Measurements from ENCODE around the gene CRELD1.
"Not testable (repeated sequence)": the region's sequence is repeated elsewhere in the genome, so short reads cannot be mapped to it uniquely, and the experiment has no call there.

Gene CRELD1, protein sequence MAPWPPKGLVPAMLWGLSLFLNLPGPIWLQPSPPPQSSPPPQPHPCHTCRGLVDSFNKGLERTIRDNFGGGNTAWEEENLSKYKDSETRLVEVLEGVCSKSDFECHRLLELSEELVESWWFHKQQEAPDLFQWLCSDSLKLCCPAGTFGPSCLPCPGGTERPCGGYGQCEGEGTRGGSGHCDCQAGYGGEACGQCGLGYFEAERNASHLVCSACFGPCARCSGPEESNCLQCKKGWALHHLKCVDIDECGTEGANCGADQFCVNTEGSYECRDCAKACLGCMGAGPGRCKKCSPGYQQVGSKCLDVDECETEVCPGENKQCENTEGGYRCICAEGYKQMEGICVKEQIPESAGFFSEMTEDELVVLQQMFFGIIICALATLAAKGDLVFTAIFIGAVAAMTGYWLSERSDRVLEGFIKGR

DNA sequence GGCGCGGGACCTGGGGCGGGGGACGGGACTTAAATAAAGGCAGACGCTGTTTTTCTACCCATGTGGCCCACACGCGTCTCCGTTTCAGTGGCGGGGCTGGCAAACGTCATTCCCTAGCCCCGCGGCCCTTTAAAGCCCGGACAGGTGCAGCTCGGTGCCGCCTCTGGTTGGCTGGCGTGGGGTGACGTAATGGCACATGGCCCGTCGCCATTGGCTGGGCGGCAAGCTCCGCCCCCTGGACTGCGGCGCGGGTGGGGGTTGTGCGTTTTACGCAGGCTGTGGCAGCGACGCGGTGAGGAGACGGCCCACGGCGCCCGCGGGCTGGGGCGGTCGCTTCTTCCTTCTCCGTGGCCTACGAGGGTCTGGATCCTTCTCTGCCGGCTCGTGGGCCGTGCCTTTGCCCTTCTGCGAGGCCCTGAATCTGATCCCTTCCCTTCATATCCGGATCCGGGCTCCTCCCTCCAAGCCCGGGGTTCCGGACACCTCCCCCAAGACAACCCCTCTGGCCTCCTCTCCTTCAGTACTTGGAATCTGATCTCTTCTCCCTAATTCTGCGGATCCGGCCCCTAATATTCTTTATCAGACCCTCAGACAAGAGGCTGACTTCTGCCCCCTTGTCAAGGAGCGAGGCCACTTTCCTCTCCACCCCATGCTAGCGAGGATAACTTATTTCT, at the start of gene CRELD1:
TSS of gene CRELD1 (plus strand) at position 274 of the 674 bp plus-strand sequence. CDS start 605 bp downstream, outside the sequence.
- peak; percentile 94 for DNase-seq

DNA sequence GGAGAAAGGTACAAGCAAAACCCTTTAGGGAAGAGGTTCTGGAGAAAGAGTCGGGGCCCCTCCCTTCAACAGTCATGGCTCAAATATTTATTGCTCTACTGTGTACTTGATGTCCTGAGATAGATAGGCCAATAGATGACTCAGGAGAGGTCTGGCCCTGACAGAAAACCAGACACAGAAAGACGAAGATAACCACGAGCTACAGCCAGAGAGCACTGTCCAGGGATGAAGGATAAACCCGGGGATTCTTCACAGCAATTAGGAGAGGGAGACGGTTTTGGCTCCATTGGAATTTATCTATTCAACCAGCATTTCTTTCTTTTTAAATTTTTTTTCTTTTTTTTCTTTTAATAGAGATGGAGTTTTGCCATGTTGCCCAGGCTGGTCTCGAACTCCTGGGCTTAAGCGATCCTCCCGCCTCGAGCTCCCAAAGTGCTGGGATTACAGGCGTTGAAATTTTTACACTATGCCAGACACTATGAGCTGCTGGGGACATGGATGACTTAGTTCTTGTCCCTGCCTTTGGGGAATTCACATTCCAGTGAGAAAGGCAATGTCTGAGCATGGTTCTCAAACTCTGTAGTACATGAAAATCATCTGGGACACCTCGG, 49.0 kb upstream of the CRELD1 start:
- DNase-seq: no peak

DNA sequence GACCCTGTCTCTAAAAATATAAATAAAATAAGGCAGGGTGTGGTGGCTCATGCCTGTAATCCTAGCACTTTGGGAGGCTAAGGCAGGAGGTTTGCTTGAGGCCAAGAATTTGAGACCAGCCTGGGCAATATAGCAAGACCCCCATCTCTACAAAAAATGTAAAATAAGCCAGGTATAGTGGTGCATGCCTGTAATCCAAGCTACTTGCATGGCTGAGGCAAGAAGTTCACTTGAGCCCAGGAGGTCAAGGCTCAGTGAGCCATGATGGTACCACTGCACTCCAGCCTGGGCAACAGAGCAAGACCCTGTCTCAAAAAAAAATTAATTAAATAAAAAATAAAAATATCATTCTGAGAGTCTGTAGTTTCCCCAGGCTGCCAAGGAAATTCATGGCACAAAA, 47.3 kb upstream of the CRELD1 start:
- no peak for DNase-seq

DNA sequence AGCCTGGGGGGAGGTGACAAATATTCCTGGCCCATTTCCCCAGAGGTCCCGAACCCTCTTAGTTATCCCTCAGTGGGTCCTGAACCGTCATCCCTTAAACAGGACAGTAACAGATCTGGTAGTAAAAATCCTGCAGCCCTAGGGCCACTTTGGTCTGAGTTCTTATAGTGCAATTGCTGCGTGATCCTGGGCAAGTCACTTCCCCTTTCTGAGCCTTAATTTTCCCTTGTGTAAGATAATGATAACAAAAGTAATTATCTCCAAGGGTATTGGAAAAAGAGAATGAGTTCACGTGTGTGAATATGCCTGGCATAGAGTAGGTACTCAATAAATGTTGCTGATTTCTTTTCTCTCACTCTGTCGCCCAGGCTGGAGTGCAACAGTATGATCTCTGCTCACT, 46.2 kb upstream of the CRELD1 start:
- no peak for DNase-seq

DNA sequence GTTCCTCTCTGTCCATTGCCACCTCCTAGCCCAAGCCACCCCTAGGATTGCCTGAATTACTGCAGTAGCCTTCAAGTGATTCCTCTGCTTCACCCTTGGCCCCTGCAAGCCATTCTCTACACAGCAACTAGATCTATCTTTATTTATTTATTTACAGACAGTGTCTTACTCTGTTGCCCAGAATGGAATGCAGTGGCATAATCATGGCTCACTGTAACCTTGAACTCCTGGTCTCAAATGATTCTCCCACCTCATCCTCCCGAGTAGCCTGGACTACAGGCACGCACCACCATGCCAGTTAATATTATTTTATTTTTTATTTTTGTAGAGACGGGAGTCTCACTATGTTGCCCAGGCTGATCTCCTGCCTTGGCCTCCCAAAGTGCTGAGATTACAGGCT, 45.1 kb upstream of the CRELD1 start:
- no peak for DNase-seq

DNA sequence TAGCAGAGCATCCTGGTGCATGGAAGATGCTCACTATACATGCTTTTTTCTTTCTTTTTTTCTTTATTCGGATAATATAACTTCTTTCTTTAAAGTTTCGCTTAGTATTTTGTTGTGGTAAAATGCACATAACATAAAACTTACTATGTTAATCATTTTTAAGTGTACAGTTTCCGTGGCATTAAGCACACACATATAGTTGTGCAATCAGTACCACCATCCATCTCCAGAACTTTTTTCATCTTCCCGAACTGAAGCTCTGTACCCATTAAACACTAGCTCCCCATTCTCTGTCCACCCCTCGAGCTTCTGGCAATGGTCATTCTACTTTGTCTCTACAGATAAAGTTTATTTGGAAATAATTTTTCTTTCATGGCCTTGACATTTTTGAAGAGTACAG, 44.2 kb upstream of the CRELD1 start:
- no peak for DNase-seq

DNA sequence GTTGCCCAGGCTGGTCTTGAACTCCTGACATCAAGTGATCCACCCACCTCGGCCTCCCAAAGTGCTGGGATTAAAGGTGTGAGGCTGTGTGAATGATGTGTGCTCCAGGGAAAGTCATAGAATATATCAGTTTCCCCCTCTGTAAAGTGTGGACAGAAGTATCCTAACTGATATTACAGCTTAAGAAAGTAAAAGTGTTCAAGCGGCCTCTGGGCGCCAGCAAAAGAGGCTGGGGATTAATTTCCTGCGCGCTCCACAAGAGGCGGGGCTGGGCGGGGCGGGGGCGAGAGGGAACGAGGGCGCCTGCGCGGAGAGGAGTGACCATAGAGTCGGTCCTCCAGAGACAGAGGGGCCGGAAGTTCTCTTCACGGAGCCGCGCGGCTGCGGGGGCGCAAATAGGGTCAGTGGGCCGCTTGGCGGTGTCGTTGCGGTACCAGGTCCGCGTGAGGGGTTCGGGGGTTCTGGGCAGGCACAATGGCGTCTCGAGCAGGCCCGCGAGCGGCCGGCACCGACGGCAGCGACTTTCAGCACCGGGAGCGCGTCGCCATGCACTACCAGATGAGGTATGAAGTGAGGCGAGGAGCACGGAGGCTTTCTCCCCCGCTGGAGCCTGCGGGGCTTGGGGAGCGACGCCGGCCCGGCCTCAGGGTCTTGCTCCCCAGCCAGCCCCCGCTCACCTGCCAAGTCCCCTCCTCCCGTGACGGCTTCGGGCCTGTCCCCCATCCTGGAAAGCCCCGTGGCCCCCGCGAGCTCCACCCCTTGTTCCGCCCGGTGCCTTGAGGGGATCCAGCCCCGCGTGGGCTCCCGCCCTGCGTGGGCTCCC, 43.2 kb upstream of the CRELD1 start, which contains the start of gene JAGN1:
TSS of gene JAGN1 (plus strand) at position 362 of the 823 bp plus-strand sequence. CDS start at position 475, 113 bp downstream.
- DNase-seq: peak; percentile 87

DNA sequence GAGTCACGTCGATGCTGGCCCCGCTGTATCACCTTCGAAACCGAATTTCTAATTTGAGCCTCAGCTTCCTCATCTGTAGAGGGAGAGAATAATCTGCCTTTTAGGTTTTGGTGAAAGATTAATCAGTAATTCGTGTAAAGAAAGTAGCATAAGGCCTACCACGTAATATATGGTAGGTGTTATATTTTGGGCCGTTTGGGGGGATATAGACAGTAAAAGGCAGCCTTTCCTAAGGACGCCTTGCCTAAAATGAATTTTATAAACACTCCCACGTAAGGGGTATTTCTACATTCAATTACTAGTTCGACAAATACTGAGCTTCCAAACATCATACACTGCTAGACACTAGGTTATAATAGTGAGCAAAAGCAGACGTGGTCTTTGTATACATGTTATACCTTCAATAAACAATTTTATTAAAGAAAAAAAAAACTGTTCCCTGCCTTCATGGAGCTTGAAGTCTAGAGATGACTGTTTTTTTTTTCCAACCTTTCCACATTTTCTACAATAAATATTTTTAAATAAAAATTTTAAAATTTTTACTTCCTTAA, 42.5 kb upstream of the CRELD1 start:
- DNase-seq: no peak

DNA sequence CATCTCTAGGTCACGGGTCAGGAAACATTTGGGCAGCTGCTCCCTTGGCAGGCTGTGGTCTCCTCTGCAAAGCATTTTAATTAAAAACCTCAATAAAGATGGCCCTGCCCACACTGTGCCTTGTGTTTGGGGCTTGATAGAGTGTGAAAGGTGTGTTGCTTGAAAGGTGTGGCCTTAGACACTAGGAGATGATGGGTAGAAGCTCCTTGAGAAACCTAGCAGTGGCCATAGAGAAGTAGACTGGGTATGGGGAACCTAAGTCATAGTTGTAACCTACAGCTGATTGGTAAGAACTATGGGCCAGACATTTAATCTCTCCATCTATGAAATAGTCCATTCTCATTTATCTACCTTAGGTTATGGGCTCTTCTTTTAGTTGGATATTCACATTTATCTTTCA, 39.9 kb upstream of the CRELD1 start:
- no peak for DNase-seq

DNA sequence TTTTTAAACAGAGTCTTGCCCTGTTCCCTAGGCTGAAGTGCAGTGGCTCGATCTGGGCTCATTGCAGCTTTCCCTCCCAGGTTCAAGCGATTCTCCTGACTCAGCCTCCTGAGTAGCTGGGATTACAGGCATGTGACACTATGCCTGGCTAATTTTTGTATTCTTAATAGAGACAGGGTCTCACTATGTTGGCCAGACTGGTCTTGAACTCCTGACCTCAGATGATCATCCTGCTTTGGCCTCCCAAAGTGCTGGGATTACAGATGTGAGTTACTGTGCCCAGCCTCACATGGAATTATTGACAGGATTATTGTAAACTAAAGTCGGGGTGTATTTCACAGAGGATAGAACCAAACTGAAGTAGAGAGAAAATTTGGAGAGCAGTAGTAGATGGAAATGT, 37.9 kb upstream of the CRELD1 start:
- DNase-seq: not testable (repeated sequence)

DNA sequence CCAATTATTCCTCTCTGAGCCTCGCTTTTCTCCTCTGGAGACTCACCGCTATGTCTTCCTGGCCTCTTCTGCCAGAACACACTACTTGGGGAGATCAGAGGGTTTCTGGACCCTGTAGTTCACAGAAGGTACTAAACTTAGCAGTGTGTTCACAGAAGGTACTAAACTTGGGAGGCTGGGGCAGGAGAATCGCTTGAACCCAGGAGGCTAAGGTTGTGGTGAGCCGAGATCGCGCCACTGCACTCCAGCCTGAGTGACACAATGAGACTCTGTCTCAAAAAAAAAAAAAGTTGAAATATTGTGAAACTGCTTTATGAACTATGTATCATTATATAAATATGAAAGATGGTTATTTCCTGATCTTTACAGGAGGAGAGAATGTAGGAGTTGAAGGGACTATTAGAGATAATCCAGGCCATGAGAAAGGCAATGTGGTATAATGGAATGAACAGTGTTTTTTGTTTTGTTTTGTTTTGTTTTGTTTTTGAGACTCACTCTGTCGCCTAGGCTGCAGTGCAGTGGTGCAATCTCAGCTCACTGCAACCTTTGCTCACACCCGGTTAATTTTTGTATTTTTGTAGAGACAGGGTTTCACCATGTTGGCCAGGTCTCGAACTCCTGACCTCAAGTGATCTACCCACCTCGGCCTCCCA, 36.8 kb upstream of the CRELD1 start:
- not testable (repeated sequence) for DNase-seq

DNA sequence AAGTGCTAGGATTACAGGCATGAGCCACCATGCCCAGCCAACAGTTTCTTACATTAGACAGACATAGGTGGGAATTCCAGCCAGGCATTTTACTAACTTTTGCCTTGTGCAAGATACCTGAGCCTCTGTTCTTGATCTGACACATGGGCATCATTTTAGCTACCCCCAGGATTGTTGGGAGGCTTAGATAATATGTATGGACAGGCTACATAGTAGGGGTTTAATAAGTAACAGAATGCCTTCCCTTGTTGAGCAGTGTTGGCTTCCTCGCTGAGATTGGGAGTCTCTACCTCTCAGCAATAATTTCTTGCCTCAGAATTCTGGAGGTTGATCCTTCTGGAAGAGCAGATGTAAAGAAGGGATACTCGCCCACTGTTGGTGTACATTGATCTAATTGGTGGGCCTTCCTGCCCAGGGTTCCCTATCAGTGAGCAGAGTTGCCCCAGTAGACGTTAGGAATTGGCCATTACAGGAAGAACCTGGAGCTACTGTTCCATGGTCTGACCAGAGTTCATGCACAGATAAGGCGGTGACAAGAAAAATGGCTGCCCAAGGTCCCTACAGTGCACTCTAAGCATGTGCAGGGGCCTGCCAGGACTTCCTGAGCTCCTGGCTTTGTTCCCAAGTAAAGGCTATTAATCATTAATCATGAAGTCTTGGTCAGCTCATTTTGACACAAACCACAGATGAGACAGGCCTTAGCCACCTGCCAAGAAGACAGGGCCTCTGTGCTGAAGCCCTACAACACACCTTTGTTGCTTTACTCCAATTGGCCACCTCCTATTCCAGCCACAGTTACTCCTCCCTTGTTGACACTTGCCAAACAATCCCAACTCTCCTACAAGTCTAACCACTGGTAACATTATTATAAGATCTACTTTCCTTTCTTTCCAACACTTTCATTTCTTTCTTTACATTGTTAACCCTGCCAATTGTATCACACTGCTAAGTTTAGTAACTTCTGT, 35.9 kb upstream of the CRELD1 start:
- DNase-seq: peak; percentile 52

DNA sequence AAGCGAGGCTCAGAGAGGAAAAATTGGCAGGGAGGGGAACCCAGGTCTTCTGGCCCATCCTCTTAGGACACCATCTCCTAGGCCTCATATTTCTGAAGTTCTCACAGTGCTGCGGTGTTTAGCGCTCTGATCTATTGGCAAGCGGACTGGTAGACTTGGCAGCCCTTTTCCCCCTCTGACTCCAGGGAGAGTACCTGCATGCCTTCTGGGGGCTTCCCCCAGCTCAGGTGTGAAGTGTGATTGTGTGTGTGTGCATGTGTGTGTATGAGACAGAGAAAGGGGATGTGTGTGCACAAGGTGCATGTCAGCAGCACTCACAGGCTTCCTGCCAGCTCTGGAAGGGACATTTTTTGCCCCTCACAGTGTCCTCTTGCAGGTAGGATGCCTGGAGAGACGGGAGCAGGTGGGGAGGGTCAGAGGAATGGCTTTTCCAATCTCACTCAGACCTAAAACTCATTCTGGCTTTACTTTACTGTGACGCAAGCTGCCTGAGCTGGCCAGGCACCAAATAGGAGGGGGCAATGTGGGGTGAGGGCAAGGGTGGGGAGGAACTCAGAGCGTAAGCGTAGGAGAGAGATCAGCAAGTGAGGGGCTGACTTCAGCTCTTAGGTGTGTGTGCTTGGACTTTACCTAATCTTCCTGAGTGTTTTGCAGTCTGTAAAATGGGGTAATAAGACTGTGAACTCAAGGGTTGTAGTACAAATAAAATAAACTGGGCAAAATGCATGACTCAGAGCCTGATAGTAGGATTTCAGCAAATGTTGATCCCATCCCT, 35.0 kb upstream of the CRELD1 start:
- DNase-seq: no peak

DNA sequence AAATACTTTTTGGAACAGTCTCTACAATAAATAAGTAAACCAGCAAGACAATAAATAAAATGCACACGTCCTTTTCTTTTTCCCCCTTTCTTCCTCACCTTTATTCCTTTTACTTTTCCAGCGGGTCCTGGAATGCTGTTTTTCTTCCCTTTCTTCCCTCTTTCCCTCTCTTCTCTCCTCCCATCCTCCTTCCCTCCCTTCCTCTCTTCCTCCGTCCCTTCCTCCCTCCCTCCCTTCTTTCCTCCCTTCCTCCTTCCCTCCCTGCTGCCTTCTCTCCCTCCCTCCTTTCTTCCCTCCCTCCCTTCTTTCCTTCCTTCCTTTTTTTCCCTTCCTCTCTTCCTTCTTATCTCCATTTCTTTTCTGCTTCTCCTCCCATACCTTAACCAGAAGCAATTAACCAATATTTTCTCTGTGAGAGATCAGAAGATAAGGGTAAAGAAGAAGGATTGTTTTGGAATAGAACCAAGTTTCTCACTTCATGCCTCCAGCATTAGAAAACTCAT, 34.3 kb upstream of the CRELD1 start:
- DNase-seq: no peak

DNA sequence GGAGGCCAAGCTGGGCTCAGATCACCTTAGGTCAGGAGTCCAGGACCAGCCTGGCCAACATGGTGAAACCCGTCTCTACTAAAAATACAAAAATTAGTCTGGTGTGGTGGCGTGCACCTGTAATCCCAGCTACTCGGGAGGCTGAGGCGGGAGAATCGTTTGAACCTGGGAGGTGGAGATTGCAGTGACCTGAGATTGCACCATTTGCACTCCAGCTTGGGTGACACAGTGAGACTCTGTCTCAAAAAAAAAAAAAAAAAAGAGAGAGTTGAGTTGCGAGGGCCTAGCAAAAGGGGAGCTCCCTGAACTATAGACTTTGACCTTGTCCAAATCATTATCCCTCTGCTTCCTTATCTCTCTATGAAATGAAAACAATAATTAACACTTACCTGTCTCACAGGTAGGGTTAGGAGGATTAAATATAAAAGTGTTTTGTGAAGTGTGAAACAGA, 32.6 kb upstream of the CRELD1 start:
- DNase-seq: not testable (repeated sequence)

DNA sequence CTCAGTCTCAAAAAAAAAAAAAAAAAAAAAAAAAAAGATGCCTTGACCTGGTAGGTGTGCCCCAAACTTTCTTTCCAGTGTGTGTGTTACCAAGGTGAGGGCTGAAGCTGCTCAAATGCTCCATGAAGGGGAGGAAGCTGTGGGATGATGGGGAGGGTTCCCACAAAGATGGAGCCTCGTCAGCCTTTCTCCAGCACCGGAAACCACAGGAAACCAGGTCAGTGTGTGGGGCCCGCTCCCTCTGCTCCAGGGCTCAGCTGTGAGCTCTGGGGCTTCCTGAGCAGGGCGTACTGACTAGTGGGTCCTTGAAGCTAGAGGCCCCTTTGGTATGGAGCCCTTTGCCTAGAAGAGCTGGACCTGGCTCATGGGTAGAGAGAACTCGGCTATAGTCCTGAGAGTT, 31.7 kb upstream of the CRELD1 start:
- no peak for DNase-seq

DNA sequence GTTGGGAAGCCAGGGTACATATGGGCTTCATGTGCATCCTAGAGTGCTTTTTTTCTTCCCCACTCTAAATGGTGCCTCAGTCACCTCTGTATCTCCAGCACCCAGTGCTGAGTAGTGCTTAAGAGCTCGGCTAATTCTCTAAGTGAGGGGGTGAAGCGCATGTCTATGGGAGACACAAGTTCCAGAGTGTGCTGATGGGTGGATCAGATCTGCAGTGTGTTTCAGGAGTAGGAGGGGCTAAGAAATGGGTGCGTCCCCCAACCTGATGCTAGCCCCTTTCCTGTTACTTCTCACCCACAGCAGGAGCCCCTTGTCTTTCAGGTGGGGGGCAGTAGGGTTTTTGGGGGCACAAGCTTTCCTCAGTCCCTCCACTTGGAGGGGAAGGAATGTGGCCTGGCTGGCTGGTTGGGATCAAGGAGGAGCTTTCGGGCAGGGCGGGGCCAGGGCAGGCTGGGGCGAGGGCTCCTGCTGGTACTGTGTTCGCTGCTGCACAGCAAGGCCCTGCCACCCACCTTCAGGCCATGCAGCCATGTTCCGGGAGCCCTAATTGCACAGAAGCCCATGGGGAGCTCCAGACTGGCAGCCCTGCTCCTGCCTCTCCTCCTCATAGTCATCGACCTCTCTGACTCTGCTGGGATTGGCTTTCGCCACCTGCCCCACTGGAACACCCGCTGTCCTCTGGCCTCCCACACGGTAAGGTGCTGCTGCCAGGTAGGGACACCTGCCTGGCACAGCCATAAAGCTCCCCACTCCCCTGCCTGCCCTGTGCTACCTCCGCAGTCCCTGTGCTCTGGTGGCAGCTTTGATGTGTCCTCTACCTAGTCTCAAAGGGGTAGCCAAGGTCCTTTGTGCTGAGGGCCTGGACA, 31.0 kb upstream of the CRELD1 start, which contains the start of gene IL17RE:
TSS of gene IL17RE (plus strand) at position 477 of the 866 bp plus-strand sequence. CDS start at position 562, 85 bp downstream.
- DNase-seq: peak; percentile 55

DNA sequence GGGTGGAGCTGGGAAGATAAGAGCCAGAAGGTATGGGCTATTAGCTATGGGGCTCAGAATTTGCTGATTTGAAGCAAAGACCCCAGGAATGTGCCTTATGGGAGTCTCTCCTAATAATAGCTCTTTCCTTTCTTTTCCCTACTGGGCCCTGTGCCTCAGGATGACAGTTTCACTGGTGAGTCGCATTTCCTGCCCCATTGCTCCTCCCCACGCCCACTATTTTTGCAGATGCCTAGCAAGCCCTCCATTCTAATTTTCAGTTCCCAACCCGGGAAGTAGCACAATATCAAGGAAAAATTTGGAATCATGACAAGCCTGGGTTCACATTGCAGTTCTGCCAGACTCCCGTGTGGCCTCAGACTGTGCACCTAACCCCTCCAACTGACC, 30.4 kb upstream of the CRELD1 start:
- DNase-seq: peak; percentile 15
